Stimulated activated CD8-positive, alpha-beta memory T cell treated with anti-CD3 and anti-CD28 coated beads, Interleukin-15, amount 100 ng/mL, for 24 hours (primary cell): Measurements from ENCODE around the gene HDGFL2.
A peak's percentile ranks its signal among the peaks of the same experiment; 100 is the strongest.

Source experiments
- DNase-seq: peaks from one replicate; pipeline ENCODE4 v3.0.0-alpha.2; 2020; ENCODE audit warnings: low read depth

HDGFL2 gene

GRCh38 chr19:4445963-4446703, 26.0 kb upstream of the HDGFL2 start:
- DNase-seq = no peak

GRCh38 chr19:4446704-4447200, 25.3 kb upstream of the HDGFL2 start:
- DNase-seq = no peak

- no peak for DNase-seq
Measured at GRCh38 chr19:4447327-4448146, 24.6 kb upstream of the HDGFL2 start.

- no peak for DNase-seq
Measured at GRCh38 chr19:4448147-4448985, 23.7 kb upstream of the HDGFL2 start.

- no peak for DNase-seq
Measured at GRCh38 chr19:4449022-4449638, 23.0 kb upstream of the HDGFL2 start.

GRCh38 chr19:4449639-4450028, 22.5 kb upstream of the HDGFL2 start:
- no peak for DNase-seq

- DNase-seq = no peak
Measured at GRCh38 chr19:4452230-4452990, 19.7 kb upstream of the HDGFL2 start.

GRCh38 chr19:4453232-4454179, 18.6 kb upstream of the HDGFL2 start:
- DNase-seq = no peak

GRCh38 chr19:4454747-4455718, 17.1 kb upstream of the HDGFL2 start:
- DNase-seq = no peak

- no peak for DNase-seq
Measured at GRCh38 chr19:4455719-4456475, 16.2 kb upstream of the HDGFL2 start.

GRCh38 chr19:4456476-4456842, 15.6 kb upstream of the HDGFL2 start:
- no peak for DNase-seq

- no peak for DNase-seq
Measured at GRCh38 chr19:4456843-4457653, 15.0 kb upstream of the HDGFL2 start.

- peak; percentile 85 for DNase-seq
Measured at GRCh38 chr19:4457654-4458395, 14.3 kb upstream of the HDGFL2 start, which contains the start of gene UBXN6. Gene UBXN6 (minus strand): TSS chr19:4457794. CDS start chr19:4457697, 97 bp downstream.

GRCh38 chr19:4464815-4465581, 7.1 kb upstream of the HDGFL2 start:
- no peak for DNase-seq

- no peak for DNase-seq
Measured at GRCh38 chr19:4467835-4468234, 4.3 kb upstream of the HDGFL2 start.
